Dedifferentiated amniotic fluid mesenchymal stem cell (primary cell): ENCODE measurements around the gene ZPLD1.

Source experiments
- DNase-seq: peaks from one replicate; pipeline ENCODE4 v3.0.0-alpha.2; 2016; ENCODE audit errors: extremely low spot score

The ZPLD1 gene

DNA sequence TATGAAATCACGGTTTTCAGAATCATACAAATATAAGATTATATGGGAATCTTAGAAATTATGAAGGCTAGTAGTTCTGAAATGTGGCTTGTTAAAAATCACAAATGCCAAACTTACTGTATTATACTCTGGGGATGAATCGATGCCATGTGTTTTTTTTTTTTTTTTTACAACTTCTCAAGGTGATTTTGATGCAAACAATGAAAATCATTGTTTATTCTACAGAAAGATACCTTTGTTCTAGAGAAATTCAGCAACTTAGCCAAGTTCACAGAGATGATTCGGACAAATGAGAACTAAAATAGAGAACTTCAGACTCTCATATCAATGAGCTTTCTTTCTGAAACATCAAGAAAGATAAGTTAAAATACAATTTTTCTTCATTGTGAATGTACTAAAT is 92.0 kb downstream of the ZPLD1 start:
- no peak for DNase-seq

DNA sequence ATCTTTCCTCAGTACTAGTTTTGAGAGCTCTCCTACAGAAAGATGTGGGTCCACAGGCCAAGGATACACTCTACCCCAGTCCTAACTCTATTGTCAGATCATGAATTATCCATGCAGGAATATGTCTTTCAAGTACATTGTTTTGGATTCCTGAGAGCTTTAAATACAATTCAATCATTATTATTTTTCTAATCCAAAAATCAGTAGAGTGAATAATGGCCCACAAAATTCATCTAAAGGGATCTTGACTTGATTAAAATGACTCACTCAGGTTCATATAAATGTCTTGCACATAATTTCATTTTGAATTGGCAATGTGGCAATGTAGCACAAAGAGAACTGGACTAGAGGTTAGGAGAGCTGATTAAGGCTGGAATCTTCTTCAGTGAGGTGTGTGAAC is 93.9 kb downstream of the ZPLD1 start:
- DNase-seq, result no peak
